ENCODE results near the gene EEF2KMT. TPM values are rescaled to one million over a fixed set of nuclear protein-coding genes. Genes with fewer than 3 reads are reported as not detected.
A peak's percentile ranks its signal among the peaks of the same experiment; 100 is the strongest.

The EEF2KMT gene
- total and polyA plus RNA-seq, 2 of the 4 experiments (the other 2 are of a cell fraction): 14.1 to 19.0 TPM

DNA sequence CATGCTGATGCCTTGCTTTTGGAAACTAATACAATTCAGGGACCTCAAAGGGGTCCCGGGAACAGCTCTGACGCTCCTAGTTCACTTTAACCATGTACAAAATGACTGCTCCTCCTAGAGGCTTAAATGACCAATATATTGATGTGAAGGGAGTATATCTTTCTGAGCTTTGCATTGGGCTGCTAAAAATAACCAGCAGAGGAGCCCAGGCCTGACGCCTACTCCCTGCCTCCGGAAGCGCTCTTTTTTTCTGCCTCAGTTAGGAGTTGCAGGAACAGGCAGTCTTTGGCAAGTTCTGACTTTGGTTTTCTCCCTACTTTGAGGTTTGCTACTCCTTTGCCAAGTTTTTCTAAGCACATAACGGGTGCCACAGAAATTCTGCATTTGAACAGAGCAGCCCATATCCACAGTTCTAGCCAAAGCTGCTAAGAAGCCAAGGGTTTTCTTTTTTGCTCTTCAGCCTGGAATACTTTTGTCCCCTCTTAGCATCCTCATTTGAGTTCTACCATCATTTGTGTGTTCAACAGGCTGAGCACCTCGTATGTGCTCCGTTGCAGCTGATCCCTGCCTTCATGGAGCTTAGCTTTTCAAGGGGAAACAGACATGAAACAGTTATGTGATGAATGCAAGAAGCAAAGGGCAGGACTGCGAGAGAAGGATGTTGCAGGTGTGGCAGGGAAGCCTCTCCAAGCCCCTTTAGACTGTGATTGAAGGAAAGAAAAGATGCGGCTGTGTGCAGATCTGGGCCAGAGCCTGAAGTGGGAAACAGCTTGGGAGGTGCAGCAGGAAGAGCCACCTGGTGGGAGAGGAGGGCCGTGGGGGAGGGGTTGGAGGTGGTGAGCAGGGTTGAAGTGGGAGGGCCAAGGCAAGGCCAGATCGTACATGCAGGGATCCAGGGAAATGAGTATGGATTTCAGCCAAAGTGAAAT is 61.1 kb downstream of the EEF2KMT start:
- DNase-seq: no peak
- no peak overlapping the region for H3K4me2 ChIP-seq (ENCODE audit: low read depth, low read length)
- TF ChIP-seq RAD21 (IDR thresholded peaks at IDR 0.05; ENCODE audit: low read length) (no peak), RFX5 (IDR thresholded peaks at IDR 0.05; ENCODE audit: low read depth, low read length) (no peak), CEBPB (IDR thresholded peaks at IDR 0.05; ENCODE audit: low read depth, low read length) (no peak), MAZ (IDR thresholded peaks at IDR 0.05; ENCODE audit: borderline replicate concordance, low read depth, low read length) (no peak), MAFK (IDR thresholded peaks at IDR 0.05; ENCODE audit: low read depth, low read length) (no peak), CHD1 (IDR thresholded peaks at IDR 0.05; ENCODE audit: low read depth, low read length) (no peak), MXI1 (IDR thresholded peaks at IDR 0.05; ENCODE audit: borderline replicate concordance, low read depth, low read length) (no peak), SMC3 (IDR thresholded peaks at IDR 0.05; ENCODE audit: low read depth, low read length) (no peak), BHLHE40 (IDR thresholded peaks at IDR 0.05; ENCODE audit: low read depth, low read length) (no peak), RCOR1 (IDR thresholded peaks at IDR 0.05; ENCODE audit: insufficient replicate concordance, low read length) (no peak)
- TF ChIP-seq, protein P1, sequence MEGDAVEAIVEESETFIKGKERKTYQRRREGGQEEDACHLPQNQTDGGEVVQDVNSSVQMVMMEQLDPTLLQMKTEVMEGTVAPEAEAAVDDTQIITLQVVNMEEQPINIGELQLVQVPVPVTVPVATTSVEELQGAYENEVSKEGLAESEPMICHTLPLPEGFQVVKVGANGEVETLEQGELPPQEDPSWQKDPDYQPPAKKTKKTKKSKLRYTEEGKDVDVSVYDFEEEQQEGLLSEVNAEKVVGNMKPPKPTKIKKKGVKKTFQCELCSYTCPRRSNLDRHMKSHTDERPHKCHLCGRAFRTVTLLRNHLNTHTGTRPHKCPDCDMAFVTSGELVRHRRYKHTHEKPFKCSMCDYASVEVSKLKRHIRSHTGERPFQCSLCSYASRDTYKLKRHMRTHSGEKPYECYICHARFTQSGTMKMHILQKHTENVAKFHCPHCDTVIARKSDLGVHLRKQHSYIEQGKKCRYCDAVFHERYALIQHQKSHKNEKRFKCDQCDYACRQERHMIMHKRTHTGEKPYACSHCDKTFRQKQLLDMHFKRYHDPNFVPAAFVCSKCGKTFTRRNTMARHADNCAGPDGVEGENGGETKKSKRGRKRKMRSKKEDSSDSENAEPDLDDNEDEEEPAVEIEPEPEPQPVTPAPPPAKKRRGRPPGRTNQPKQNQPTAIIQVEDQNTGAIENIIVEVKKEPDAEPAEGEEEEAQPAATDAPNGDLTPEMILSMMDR (conservative IDR thresholded peaks at IDR 0.05; ENCODE audit: low read depth, low read length): no peak
- TF ChIP-seq, protein P2, sequence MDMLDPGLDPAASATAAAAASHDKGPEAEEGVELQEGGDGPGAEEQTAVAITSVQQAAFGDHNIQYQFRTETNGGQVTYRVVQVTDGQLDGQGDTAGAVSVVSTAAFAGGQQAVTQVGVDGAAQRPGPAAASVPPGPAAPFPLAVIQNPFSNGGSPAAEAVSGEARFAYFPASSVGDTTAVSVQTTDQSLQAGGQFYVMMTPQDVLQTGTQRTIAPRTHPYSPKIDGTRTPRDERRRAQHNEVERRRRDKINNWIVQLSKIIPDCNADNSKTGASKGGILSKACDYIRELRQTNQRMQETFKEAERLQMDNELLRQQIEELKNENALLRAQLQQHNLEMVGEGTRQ (IDR thresholded peaks at IDR 0.05; ENCODE audit: low read depth, low read length): no peak

More for the DNA sequence above, 61.1 kb downstream of the EEF2KMT start:
- no peak overlapping the region for H2BK15ac ChIP-seq (ENCODE audit: low read depth, low read length)
- no peaks in the 10 kb centered on the region for H3K36me3 ChIP-seq (ENCODE audit: control insufficient read depth, insufficient read depth, low read length)
- CTCF ChIA-PET: no interaction called here
- H4K91ac ChIP-seq (ENCODE audit: insufficient read depth, low read depth, low read length): no peak overlapping the region
- H3K27me3 ChIP-seq (ENCODE audit: control insufficient read depth, insufficient read depth, low read length): no peaks in the 10 kb centered on the region
- H4K20me1 ChIP-seq (ENCODE audit: insufficient read depth, low read length): no peaks in the 10 kb centered on the region
- no peak overlapping the region for H3K27ac ChIP-seq (ENCODE audit: insufficient read depth, low read length)
- no peak for ATAC-seq (ENCODE audit: low read depth)
- no peak overlapping the region for H2AK5ac ChIP-seq (ENCODE audit: low read depth, low read length)
- H2BK120ac ChIP-seq (ENCODE audit: low read depth, low read length): no peak overlapping the region
- H2BK5ac ChIP-seq (ENCODE audit: low read depth, low read length, poor library complexity, severe bottlenecking): no peak overlapping the region
- H3K4ac ChIP-seq (ENCODE audit: low read depth, low read length): no peak overlapping the region
- in situ Hi-C loops (cut with MboI; ENCODE audit: low sequenced_read_pairs): no loop called here
- peaks cover 3 to 13% of the 10 kb centered on the region in 2 experiments; a peak in 2 of 4 replicates for H3K79me1 ChIP-seq (ENCODE audit: low read depth in 1 of 2, low read length in 2 of 2)
- no peak overlapping the region for H3K4me3 ChIP-seq (ENCODE audit: insufficient read depth, low read depth, low read length)
- no peak overlapping the region for H3K14ac ChIP-seq (replicated peaks; ENCODE audit: low read depth, low read length)
- no peak overlapping the region for H3K56ac ChIP-seq (ENCODE audit: extremely low read depth, insufficient read depth, low read length)
- peaks cover 8% of the 10 kb centered on the region for H3K9me1 ChIP-seq (ENCODE audit: insufficient read depth, low read length)
- H3K23ac ChIP-seq (ENCODE audit: low read depth, low read length): no peak overlapping the region
- H3K9ac ChIP-seq (ENCODE audit: low read depth, low read length): no peak overlapping the region
- dilution Hi-C loops (cut with HindIII; ENCODE audit: low sequenced_read_pairs, unreplicated experiment): no loop called here
- no peak overlapping the region for H4K8ac ChIP-seq (ENCODE audit: low read depth in 2 of 2, low read length in 2 of 2)
- no peak overlapping the region for H2BK20ac ChIP-seq (ENCODE audit: low read depth, low read length)
- H2AK9ac ChIP-seq (replicated peaks; ENCODE audit: low read depth, low read length, poor library complexity): no peak overlapping the region
- no peak overlapping the region for H4K5ac ChIP-seq (ENCODE audit: low read depth, low read length)
- no TSS peak for BruUV-seq (replicated peaks)
- H3K18ac ChIP-seq (ENCODE audit: low read depth, low read length): no peak overlapping the region
- 35% methylated on average over 6 of the region's 12 CpGs; no CpG with 5 or more reads in 1 of the 2 experiments for WGBS, 2 experiments (ENCODE audit: extremely low coverage in 2 of 2, insufficient read length in 1 of 2)
- intact Hi-C loops (cut with micrococcal nuclease): no loop called here
- H2AFZ ChIP-seq (replicated peaks; ENCODE audit: low read length, poor library complexity): peak overlapping the region; percentile 8
- peaks cover 3% of the 10 kb centered on the region; the same call in 1 of the 2 replicates for H3K4me1 ChIP-seq (ENCODE audit: control insufficient read depth, insufficient read depth, low read length)
- no peaks in the 10 kb centered on the region for H3K9me3 ChIP-seq (ENCODE audit: control insufficient read depth, insufficient read depth, low read length)
- POLR2A ChIA-PET (ENCODE audit: unreplicated experiment): no interaction called here
